GM19372 (cell line): ENCODE results near the gene BFSP2.
"Not testable (repeated sequence)": the region's sequence is repeated elsewhere in the genome, so short reads cannot be mapped to it uniquely, and the experiment has no call there.

Experiments used
- ATAC-seq: cut with Tn5 transposase; IDR thresholded peaks from one replicate; pipeline ENCODE4 v1.9.1; 2021; ENCODE audit warnings: mild to moderate bottlenecking, low read depth, moderate library complexity; ENCODE audit not compliant: unreplicated experiment

The BFSP2 gene

GRCh38 chr3:133475245-133476010 is 75.6 kb downstream of the BFSP2 start:
- peak; percentile 79 for ATAC-seq

- ATAC-seq: no peak
Measured at GRCh38 chr3:133476971-133477375, 77.1 kb downstream of the BFSP2 start.

GRCh38 chr3:133477487-133477886 is 77.6 kb downstream of the BFSP2 start:
- ATAC-seq: peak; percentile 41

GRCh38 chr3:133478624-133479023 is 78.8 kb downstream of the BFSP2 start:
- ATAC-seq: no peak

GRCh38 chr3:133479401-133479800 is 79.5 kb downstream of the BFSP2 start:
- ATAC-seq: no peak

- ATAC-seq: peak; percentile 47
Measured at GRCh38 chr3:133479895-133480669, 80.2 kb downstream of the BFSP2 start.

- not testable (repeated sequence) for ATAC-seq
Measured at GRCh38 chr3:133482474-133482873, 82.6 kb downstream of the BFSP2 start.

GRCh38 chr3:133486658-133487057 is 86.8 kb downstream of the BFSP2 start:
- no peak for ATAC-seq

- ATAC-seq: no peak
Measured at GRCh38 chr3:133487204-133487603, 87.3 kb downstream of the BFSP2 start.

- no peak for ATAC-seq
Measured at GRCh38 chr3:133487920-133488540, 88.2 kb downstream of the BFSP2 start.

- ATAC-seq: no peak
Measured at GRCh38 chr3:133488785-133489367, 89.0 kb downstream of the BFSP2 start.

- ATAC-seq: no peak
Measured at GRCh38 chr3:133489466-133490085, 89.7 kb downstream of the BFSP2 start.

GRCh38 chr3:133490468-133491351 is 90.9 kb downstream of the BFSP2 start:
- peak; percentile 64 for ATAC-seq

- ATAC-seq: peak; percentile 29
Measured at GRCh38 chr3:133491481-133492059, 91.7 kb downstream of the BFSP2 start.

GRCh38 chr3:133492159-133492741 is 92.4 kb downstream of the BFSP2 start:
- ATAC-seq: no peak

GRCh38 chr3:133494469-133494868 is 94.6 kb downstream of the BFSP2 start:
- no peak for ATAC-seq

- not testable (repeated sequence) for ATAC-seq
Measured at GRCh38 chr3:133502542-133502941, 102.7 kb downstream of the BFSP2 start.

GRCh38 chr3:133503409-133503808 is 103.6 kb downstream of the BFSP2 start:
- no peak for ATAC-seq

- ATAC-seq: no peak
Measured at GRCh38 chr3:133504736-133505135, 104.9 kb downstream of the BFSP2 start.
